Kidney (tissue), 14 donors: ENCODE results near the gene HPSE. TPM values are rescaled to one million over a fixed set of nuclear protein-coding genes. Genes with fewer than 3 reads are reported as not detected.
A peak's percentile ranks its signal among the peaks of the same experiment; 100 is the strongest.
"Not testable (repeated sequence)": the region's sequence is repeated elsewhere in the genome, so short reads cannot be mapped to it uniquely, and the experiment has no call there.

Experiments
- DNase-seq, 5 donors: peaks; one replicate each; pipeline ENCODE4 v3.0.0-alpha.2; 2013 to 2020
- FAIRE-seq: peaks from 2 replicates; lab custom pipeline; 2012; peaks lifted over from hg19 to GRCh38; lab: Jason Lieb, UNC
- H3K27ac ChIP-seq, 2 donors: one replicate each; pipeline ENCODE4 v1.7.0; 2013; ENCODE audit warnings: low read depth in 2 of 2, low read length in 2 of 2, inconsistent platforms in 1 of 2
- H3K27me3 ChIP-seq: one replicate; pipeline ENCODE4 v1.7.1; 2013; ENCODE audit warnings: low read length, inconsistent platforms; ENCODE audit not compliant: control insufficient read depth, insufficient read depth
- H3K36me3 ChIP-seq, 3 donors: one replicate each; pipeline versions ENCODE4 v1.7.0 to v1.7.1; 2013; ENCODE audit warnings: low read length in 3 of 3, control low read depth in 1 of 3, inconsistent platforms in 1 of 3; ENCODE audit not compliant: insufficient read depth in 3 of 3, control insufficient read depth in 2 of 3
- H3K4me1 ChIP-seq, 3 donors: one replicate each; pipeline versions ENCODE4 v1.7.0 to v1.7.1; 2013; ENCODE audit warnings: low read length in 3 of 3, inconsistent platforms in 1 of 3, low read depth in 1 of 3; ENCODE audit not compliant: control insufficient read depth in 2 of 3, insufficient read depth in 2 of 3
- H3K4me3 ChIP-seq, 3 donors: one replicate each; pipeline versions ENCODE4 v1.7.0 to v1.8.1; 2013; ENCODE audit warnings: low read length in 3 of 3, control low read depth in 1 of 3, inconsistent platforms in 1 of 3
- H3K9ac ChIP-seq, 3 donors: one replicate each; pipeline versions ENCODE4 v1.7.0 to v1.7.1; 2013; ENCODE audit warnings: low read length in 3 of 3, control low read depth in 1 of 3, inconsistent platforms in 1 of 3
- H3K9me3 ChIP-seq, 3 donors: one replicate each; pipeline versions ENCODE4 v1.7.0 to v1.7.1; 2013; ENCODE audit warnings: low read length in 3 of 3, control low read depth in 1 of 3, inconsistent platforms in 1 of 3; ENCODE audit not compliant: control insufficient read depth in 2 of 3, insufficient read depth in 1 of 3
- intact Hi-C: fragments of 100-400 bp; cut with DNase I; formaldehyde crosslinking; loops from one replicate; pipeline ENCODE4 v1.11.1; 2022
- polyA plus RNA-seq: library from polyadenylated mRNA; stranded (reverse); fragments of 350-450 nt; fragmentation: Illumina TruSeq; extraction: RNeasy Lipid Tissue Mini Kit (QIAGEN cat#74804); gene quantifications from one replicate; pipeline ENCODE4 v1.2.3, GENCODE V29; 2014; ENCODE audit warnings: low read depth, low replicate concordance; ENCODE audit not compliant: insufficient read depth
- total RNA-seq: library from RNA; stranded (reverse); fragmentation: NEBNext Ultra II Directional; extraction: Animal tissue kit (Norgen Biotek cat#: 25700); gene quantifications from one replicate; pipeline ENCODE4 v1.2.1, GENCODE V29; 2021
- TF ChIP-seq, protein P1 (sequence below): IDR thresholded peaks from 3 replicates; pipeline ENCODE4 v1.5.1; 2012; ENCODE audit warnings: mild to moderate bottlenecking, moderate library complexity, borderline replicate concordance; ENCODE audit not compliant: insufficient read depth; ENCODE audit errors: extremely low read depth
- donor health status: control.
- donor health status: control.
- donor health status: control.
- donor health status: control.
- donor health status: control.
- donor health status: DM: yes; HTN: yes; CAD: no.
- donor health status: Normal renal cell carcinoma (clear cell type).

HPSE gene
- total and polyA plus RNA-seq, 2 donors from 2014 or later: 1.9 to 6.8 TPM

DNA sequence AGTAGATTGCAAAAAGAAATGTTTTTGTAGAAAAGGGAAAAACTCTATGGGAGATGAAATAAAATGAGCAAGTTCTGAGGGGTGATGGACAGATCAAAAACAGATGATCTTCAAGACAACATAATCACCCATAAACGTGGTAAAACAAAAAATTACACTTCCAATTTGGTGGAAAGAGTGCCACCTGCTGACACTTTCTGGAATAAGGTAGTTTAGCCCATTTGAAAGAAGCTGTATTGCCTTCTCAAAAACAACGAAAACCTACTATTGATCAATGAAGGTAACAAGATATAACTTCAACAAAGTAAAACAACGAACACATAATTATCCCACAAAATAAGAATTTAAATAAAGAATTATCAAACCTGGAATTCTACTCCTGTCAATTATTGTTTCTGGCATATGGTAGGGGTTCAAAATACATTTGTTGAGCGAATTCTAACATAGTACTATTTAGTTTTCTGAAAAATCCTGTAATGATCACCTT, 52.6 kb downstream of the HPSE start:
- H3K9me3 ChIP-seq: no peaks in the 10 kb centered on the region
- intact Hi-C loops: no loop called here
- no peak overlapping the region for H3K27ac ChIP-seq
- H3K27me3 ChIP-seq: no peaks in the 10 kb centered on the region
- TF ChIP-seq, protein P1, sequence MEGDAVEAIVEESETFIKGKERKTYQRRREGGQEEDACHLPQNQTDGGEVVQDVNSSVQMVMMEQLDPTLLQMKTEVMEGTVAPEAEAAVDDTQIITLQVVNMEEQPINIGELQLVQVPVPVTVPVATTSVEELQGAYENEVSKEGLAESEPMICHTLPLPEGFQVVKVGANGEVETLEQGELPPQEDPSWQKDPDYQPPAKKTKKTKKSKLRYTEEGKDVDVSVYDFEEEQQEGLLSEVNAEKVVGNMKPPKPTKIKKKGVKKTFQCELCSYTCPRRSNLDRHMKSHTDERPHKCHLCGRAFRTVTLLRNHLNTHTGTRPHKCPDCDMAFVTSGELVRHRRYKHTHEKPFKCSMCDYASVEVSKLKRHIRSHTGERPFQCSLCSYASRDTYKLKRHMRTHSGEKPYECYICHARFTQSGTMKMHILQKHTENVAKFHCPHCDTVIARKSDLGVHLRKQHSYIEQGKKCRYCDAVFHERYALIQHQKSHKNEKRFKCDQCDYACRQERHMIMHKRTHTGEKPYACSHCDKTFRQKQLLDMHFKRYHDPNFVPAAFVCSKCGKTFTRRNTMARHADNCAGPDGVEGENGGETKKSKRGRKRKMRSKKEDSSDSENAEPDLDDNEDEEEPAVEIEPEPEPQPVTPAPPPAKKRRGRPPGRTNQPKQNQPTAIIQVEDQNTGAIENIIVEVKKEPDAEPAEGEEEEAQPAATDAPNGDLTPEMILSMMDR: peak; percentile 59
- H3K4me3 ChIP-seq: no peak overlapping the region
- peaks cover 0 to 2% (median 0%) of the 10 kb centered on the region in 3 donors for H3K36me3 ChIP-seq
- H3K4me1 ChIP-seq: peaks cover 2 to 5% (median 5%) of the 10 kb centered on the region in 3 donors
- DNase-seq (peak in 3 of 5 donors; percentile 17 to 73 (median 60)), FAIRE-seq (peak; percentile 85)
- no peak overlapping the region for H3K9ac ChIP-seq

GRCh38 chr4:83281307-83281706, 53.3 kb downstream of the HPSE start:
- no peaks in the 10 kb centered on the region for H3K9me3 ChIP-seq
- H3K36me3 ChIP-seq: peaks cover 0 to 2% (median 0%) of the 10 kb centered on the region in 3 donors
- TF ChIP-seq, protein P1: no peak
- no peak overlapping the region for H3K4me3 ChIP-seq
- DNase-seq: no peak
- intact Hi-C loops: no loop called here
- H3K4me1 ChIP-seq: peaks cover 2 to 5% (median 5%) of the 10 kb centered on the region in 3 donors
- no peak overlapping the region for H3K27ac ChIP-seq
- no peaks in the 10 kb centered on the region for H3K27me3 ChIP-seq
- no peak overlapping the region for H3K9ac ChIP-seq
- no peak for FAIRE-seq

- Histone ChIP-seq H3K9me3 (no peaks in the 10 kb centered on the region), H3K9ac (no peak overlapping the region), H3K4me1 (no peaks in the 10 kb centered on the region), H3K27me3 (no peaks in the 10 kb centered on the region), H3K27ac (no peak overlapping the region), H3K4me3 (no peak overlapping the region), H3K36me3 (peaks cover 0 to 2% (median 0%) of the 10 kb centered on the region in 3 donors)
- intact Hi-C loops: no loop called here
- DNase-seq (no peak), FAIRE-seq (no peak)
- TF ChIP-seq, protein P1: no peak
These were observed 58.2 kb downstream of the HPSE start for GRCh38 chr4:83276299-83277040.

GRCh38 chr4:83273926-83274325, 60.7 kb downstream of the HPSE start:
- H3K27ac ChIP-seq, H3K9ac ChIP-seq, intact Hi-C loops, DNase-seq, H3K27me3 ChIP-seq, H3K4me1 ChIP-seq, FAIRE-seq, H3K9me3 ChIP-seq, H3K36me3 ChIP-seq, H3K4me3 ChIP-seq: not testable (repeated sequence)
